Activated T-cell treated with anti-CD3 and anti-CD28 coated beads, Interleukin-2, amount 50 U/mL, for 48 hours (primary cell): ENCODE data around the gene FAF1.

Source experiments
- DNase-seq, 2 experiments: peaks; one replicate each; pipeline ENCODE4 v3.0.0-alpha.2; 2020

FAF1 gene

DNA sequence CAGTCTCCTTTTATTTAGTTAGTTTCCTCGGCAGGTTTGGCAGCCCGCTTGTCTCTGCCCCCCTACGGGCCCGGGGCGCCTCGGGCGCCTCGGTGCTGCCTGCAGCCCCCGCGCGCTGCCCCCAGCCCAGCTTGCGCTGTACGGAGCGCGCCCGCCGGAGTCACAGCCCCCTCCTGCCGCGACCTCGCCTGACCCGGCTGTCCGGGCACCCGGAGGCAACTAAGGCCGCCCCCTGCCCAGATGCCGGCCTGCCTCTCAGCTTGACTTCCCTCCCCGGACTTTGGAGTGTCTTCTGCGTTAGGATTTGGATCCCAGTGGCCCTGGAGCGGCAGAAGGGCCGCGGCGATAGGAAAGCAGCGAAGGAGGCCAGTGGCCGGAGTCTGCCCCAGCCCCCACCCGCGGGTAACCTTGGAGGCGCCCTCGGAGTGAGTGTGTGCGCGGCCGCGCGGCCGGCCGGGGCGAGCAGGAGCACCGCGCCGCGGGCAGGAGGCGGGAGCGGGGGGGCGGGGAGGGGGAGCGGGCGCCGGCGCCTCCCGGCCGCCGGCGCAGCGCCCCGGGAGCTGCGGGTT is 17.6 kb upstream of the FAF1 start:
- peak; percentile 43 to 47 for DNase-seq

DNA sequence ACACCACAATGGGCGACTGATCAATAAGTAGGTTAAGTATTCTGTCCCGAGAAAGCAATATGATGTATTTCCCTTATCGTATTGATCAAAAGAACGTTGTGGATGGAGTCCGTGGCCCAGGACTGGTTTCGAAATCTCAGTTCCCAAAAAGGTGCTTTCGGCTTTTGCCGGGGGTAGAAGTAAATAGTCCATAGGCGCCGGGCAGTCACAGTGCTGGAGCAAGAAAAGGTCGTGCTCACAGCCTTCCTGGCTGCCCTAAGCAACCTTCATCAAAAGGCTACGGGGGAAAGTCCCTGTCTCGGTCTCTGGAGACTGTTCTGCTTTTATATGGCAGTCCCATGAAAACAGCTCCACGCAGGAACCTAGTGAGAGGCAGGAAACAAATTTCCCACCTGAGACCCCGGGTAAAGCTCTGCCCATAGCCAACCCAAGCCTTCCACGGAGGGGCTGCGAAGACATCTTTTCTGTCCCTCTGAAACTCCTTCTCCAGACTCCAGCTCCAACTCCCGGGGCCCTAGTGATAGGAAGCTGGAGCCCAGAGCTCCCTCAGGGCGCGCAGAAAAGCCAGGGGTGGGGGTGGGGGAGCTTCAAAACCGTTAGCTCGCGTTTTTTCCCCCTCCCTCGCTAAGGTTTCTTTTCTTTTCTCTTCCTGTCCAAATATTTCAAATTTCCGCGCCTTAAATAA is 17.0 kb upstream of the FAF1 start:
- DNase-seq, result peak; percentile 40 to 44

GRCh38 chr1:50976111-50976889 is 16.2 kb upstream of the FAF1 start:
- DNase-seq, result no peak

GRCh38 chr1:50975436-50975835 is 15.4 kb upstream of the FAF1 start:
- no peak for DNase-seq

DNA sequence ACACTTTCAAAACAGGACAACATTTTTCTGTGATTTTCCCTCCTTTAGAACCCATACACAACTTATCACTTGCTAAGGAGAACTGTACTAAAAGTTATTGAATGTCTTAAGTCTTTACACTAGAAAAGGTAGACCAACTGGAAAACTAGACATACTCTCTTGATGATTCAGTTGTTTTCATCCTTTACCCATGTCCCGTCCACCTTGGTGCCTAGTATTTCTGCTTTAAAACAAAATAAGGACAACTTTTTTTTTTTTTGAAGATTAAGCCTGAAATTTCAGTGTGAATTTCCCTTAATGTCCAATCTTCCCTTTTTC is 14.5 kb upstream of the FAF1 start:
- DNase-seq, result no peak

DNA sequence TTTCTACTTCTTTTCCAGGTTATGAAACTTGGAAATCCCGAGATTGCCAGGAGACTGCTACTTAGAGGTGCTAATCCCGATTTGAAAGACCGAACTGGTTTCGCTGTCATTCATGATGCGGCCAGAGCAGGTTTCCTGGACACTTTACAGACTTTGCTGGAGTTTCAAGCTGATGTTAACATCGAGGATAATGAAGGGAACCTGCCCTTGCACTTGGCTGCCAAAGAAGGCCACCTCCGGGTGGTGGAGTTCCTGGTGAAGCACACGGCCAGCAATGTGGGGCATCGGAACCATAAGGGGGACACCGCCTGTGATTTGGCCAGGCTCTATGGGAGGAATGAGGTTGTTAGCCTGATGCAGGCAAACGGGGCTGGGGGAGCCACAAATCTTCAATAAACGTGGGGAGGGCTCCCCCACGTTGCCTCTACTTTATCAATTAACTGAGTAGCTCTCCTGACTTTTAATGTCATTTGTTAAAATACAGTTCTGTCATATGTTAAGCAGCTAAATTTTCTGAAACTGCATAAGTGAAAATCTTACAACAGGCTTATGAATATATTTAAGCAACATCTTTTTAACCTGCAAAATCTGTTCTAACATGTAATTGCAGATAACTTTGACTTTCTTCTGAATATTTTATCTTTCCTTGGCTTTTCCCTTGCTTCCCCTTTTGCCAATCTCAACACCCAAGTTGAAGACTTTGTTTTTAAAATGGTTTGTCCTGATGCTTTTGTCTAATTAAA is 14.0 kb upstream of the FAF1 start:
- no peak for DNase-seq

DNA sequence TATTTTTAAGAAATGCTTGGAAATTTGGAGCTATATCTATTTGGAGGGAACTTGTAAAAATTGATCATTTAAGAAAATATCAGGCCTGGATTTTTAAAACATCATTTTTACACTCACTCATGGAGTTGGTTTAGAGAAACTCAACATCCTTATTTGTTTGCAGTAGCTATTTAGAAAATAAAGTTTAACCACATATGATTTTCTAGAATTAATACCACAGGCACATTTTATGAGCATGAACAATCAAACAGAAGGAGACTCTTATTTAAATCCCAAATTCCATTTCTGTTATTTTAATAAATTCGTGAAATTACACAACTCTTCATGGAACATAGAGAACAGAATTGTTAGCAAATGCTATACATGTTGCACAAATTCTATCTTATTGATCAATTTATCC is 13.2 kb upstream of the FAF1 start:
- DNase-seq, result no peak

DNA sequence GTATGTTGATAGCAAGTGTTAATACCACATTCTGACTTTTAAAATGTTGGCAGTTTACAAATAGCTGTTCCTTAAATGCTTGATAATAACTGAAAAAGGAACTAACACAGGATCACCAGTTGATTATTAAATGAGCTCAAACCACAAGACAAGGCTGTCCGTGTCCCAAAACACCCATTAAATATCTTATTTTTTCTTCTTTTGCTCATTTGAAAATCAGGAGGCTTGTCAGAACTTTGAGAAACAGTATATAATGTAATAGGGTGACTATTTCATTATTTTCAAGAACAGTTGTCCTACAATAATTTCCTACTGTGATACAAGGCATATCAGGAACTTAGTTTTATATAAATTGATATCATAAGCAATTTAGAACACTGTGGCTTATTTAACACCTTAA is 12.7 kb upstream of the FAF1 start:
- DNase-seq, result no peak

GRCh38 chr1:50971748-50972305 is 11.8 kb upstream of the FAF1 start:
- DNase-seq, result no peak

GRCh38 chr1:50970931-50971582 is 11.0 kb upstream of the FAF1 start:
- no peak for DNase-seq

DNA sequence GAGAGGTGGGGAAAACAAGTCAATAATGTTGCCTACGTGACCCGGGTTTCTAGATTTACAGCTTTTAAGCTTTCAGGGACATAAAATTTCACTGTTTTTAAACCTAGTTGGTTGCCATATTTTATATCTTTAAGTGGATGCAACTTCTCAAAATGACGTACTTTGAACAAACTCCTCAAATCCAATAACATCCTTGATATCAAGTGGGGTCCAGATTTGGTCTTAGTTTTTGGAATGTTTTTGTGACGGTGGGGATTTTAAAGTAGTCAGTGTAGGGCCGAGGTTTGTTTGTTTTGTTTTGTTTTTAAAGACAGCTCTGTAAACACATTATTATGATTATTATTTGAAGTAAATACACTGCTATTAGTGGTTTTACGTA is 10.4 kb upstream of the FAF1 start:
- no peak for DNase-seq

DNA sequence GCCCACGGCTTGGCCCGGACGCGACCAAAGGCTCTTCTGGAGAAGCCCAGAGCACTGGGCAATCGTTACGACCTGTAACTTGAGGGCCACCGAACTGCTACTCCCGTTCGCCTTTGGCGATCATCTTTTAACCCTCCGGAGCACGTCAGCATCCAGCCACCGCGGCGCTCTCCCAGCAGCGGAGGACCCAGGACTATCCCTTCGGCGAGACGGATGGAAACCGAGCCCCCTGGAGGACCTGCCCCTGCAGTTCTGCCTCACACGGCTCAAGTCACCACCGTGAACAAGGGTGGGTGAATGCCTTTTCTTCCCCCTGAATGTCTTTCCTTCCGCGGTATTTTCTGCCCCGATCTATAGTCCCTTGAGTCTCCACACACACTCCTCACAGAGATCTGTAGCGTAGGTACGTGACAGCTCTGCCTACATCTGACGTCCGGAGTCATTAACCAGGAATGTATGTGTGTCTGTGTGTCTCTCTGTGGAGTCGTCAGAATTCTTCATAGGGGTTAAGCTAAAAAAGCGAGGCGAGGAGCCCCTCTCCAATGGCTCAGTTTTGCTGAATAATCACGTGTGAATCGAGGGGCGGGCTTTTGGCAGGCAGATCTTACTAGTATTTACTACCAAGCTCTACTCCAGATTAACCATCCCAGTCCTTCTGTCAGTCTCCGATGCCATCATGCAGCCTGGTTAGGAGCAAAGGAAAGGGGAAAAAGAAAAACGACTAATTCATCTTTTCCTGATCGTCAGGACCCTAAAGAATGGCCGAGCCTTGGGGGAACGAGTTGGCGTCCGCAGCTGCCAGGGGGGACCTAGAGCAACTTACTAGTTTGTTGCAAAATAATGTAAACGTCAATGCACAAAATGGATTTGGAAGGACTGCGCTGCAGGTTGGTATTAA is 9.8 kb upstream of the FAF1 start, which contains the start of gene CDKN2C:
Gene CDKN2C, plus strand, starts transcription at position 635 of the 898 bp plus-strand sequence. Its CDS starts 124 bp downstream, at position 759.
- peak; percentile 69 to 73 for DNase-seq

DNA sequence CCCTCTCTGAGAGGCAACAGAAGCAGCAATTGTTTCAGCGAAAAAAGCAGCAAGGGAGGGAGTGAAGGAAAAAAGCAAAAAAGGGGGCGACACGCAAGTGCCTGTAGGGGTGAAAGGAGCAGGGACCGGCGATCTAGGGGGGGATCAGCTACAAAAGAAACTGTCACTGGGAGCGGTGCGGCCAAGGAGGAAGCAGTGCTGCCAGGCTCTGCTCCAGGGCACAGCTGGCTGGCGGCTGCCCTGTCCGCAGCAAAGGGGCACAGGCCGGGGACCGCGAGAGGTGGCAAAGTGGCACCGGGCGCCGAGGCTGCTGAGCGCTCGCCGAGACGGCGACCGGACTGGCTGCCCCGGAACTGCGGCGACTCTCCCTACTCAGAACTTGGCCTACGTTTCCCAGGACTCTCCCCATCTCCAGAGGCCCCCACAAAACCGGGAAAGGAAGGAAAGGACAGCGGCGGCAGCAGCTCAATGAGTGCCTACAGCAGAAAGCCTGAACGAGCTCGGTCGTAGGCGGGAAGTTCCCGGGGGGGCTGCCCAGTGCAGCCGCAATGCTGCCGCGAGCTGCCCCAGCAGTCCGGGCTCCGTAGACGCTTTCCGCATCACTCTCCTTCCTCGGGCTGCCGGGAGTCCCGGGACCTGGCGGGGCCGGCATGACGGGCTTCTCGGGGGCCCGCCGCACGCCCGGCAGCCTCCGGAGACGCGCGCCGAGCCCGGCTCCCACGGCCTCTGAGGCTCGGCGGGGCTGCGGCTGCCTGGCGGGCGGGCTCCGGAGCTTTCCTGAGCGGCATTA is 8.9 kb upstream of the FAF1 start:
- DNase-seq, result peak; percentile 65 to 73

GRCh38 chr1:50968158-50968820 is 8.2 kb upstream of the FAF1 start:
- peak; percentile 82 to 86 for DNase-seq

- DNase-seq, result no peak
These were observed 7.5 kb upstream of the FAF1 start for GRCh38 chr1:50967416-50968157.

GRCh38 chr1:50966991-50967390 is 6.9 kb upstream of the FAF1 start:
- no peak for DNase-seq

GRCh38 chr1:50964863-50965262 is 4.8 kb upstream of the FAF1 start:
- no peak for DNase-seq

- DNase-seq, result peak in 1 of 2 experiments; percentile 64
These were observed 659 bp downstream of the FAF1 start for GRCh38 chr1:50959303-50959912.

GRCh38 chr1:50955116-50955515 is 5.0 kb downstream of the FAF1 start:
- no peak for DNase-seq
